Forelimb muscle (tissue), 1 donor: ENCODE results near the gene HTT-AS. TPM values are rescaled to one million over a fixed set of nuclear protein-coding genes. Genes with fewer than 3 reads are reported as not detected.

Experiments
- DNase-seq: peaks from one replicate; pipeline ENCODE4 v3.0.0-alpha.2; 2013; ENCODE audit warnings: low read depth
- polyA plus RNA-seq: library from polyadenylated mRNA; unstranded; fragments of 120-200 nt; gene quantifications from one replicate; pipeline ENCODE4 v1.2.1, GENCODE V29; 2013; ENCODE audit not compliant: insufficient read length

Gene HTT-AS
- polyA plus RNA-seq, 1 donor, result not detected

- DNase-seq, result no peak
Observed at GRCh38 chr4:3030566-3031356, 43.6 kb downstream of the HTT-AS start.

DNA sequence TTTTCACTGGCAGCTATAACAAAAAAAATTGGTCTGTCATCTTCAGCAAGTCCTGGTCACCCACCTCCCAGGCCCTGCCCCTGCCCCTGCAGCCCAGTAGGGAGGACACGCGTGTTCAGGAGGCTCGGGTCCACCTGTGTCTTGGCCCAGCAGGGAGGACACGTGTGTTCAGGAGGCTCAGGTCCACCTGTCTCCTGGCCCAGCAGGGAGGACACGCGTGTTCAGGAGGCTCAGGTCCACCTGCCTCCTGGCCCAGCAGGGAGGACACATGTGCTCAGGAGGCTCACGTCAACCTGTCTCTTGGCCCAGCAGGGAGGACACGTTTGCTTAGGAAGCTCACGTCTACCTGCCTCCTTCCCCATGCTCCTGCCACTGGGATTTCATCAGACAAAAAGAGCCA lies 44.9 kb downstream of the HTT-AS start:
- no peak for DNase-seq

DNA sequence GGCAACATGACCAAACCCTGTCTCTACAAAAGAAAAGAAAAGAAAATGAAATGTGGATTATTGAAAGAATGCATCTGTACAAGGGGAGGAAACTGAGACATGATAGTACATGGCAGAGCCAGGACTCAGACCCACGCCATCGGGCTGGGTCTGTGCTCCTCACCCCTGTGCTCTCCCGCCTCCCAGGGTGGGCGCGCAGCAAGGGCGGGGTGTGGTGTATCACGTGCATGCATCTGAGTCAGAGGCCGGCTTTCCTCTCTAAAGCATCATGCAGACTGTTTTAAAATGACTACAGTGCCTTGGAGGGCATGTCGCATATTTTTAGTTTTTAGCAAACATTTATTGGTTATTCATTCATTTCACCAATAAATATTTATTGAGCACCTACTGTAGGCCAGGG lies 47.8 kb downstream of the HTT-AS start:
- no peak for DNase-seq

DNA sequence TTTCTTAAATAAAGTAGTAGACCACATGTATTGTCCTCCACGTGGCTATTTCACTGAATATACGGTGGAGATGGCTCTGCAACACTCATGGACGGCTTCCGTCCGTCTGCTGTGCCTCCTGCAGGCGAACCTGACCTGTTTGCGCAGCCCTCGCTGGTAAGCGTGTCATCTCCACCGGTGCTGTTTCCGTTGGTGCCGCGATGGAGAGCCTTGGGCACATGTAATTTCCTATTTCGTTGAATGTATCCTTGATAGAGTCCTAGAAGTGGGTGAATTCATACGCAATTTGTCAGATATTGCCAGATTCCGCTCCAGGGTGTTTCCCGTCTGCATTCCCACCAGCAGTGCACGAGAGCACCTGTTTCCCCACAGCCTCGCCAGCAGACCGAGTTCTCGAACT lies 48.5 kb downstream of the HTT-AS start:
- DNase-seq, result no peak

DNA sequence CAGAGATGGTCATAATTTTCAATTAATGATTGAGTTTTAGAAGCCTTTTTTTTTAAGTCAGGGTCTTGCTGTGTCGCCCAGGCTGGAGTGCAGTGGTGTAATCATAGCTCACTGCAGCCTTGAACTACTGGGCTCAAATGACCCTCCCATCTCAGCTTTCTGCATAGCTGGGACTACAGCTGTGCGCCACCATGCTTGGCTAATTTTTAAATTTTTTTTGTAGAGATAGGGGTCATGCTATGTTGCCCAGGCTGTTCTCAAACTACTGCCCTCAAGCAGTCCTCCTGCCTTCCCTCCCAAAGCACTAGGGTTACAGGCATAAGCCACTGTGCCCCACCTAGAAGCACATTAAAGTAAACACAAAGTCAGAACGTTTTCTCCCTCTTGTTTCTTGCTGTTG lies 51.7 kb downstream of the HTT-AS start:
- no peak for DNase-seq

GRCh38 chr4:3022112-3022511 lies 52.2 kb downstream of the HTT-AS start:
- no peak for DNase-seq

- no peak for DNase-seq
Observed at GRCh38 chr4:3021627-3022026, 52.7 kb downstream of the HTT-AS start.

DNA sequence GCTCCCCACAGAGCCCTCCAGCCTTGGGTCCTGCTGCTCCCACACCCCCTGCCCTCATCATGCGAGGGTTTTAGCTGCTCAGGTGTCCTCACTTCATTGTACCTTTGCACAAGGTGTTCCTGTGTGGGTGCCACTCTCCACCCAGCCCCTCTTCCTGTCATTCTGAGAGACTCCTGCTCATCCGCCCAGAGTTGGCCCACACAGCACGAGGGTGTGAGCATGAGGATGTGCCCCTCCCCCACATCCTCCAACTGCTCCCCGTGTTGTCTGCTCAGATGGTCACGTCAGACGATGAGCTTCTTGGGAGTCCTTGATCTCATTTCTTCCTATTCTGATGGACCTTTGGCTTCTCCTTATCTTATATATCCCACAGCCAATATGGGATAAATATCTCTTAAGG lies 53.2 kb downstream of the HTT-AS start:
- no peak for DNase-seq

DNA sequence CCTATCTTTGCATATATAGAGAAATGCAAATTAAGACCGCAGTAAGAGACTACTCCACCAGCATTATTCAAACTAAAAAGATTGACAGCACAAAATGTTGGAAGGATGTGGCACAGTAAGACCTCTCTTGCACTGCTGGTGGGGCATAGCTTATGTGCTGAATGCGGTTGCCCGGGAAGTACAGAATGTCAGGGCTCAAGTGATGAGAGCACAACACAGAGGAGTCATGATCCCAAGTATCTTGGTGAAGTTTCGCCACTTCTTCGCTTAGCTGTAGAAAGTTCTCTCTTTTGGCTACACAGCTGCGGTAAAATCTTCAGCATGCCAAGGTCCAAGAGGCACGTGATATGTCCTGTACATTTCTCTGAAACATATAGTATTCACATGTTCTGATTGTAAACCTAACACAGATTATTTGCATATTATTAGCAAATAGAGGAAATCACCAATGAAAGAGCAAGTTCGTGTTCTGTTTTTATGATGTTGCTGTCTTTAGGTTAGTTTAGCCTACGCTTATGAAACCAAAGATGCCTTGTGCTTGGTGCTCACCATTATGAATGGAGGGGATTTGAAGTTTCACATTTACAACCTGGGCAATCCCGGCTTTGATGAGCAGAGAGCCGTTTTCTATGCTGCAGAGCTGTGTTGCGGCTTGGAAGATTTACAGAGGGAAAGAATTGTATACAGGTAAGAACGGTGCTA lies 55.0 kb downstream of the HTT-AS start:
- no peak for DNase-seq

DNA sequence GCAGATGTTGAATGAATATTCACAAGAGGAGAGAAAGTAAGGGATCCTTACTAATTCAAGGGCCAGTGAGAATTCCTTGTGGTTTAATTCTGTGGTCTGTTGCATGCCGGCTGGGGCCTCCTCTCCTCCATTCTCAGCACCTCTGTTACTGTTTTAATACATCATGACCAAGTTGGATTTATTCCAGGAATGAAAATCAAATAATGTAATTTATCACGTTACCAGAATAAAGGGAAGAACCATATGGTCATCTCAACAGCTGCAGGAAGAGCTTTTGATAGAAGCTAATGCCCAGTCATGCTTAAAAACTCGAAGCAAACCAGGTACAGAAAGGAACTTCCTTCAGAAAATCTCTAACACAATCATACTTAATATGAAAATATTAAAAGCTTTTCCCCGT lies 56.8 kb downstream of the HTT-AS start:
- DNase-seq, result no peak

GRCh38 chr4:3016961-3017360 lies 57.4 kb downstream of the HTT-AS start:
- DNase-seq, result no peak

GRCh38 chr4:3013839-3014350 lies 60.4 kb downstream of the HTT-AS start:
- no peak for DNase-seq

Other genes with a start within 250 kb of the HTT-AS start
- gene ADD1, start 230.7 kb downstream of the HTT-AS start, polyA plus RNA-seq, result 163 TPM
- 26.7 TPM for gene NOP14, start 111.1 kb downstream of the HTT-AS start, polyA plus RNA-seq
- gene GRK4, start 111.0 kb downstream of the HTT-AS start, polyA plus RNA-seq, result 12.0 TPM
- 21.1 TPM for gene HTT, start 143 bp upstream of the HTT-AS start, polyA plus RNA-seq
- gene MSANTD1, start 174.6 kb upstream of the HTT-AS start, polyA plus RNA-seq, result 1.2 TPM
- gene RGS12, start 218.5 kb upstream of the HTT-AS start, polyA plus RNA-seq, result 34.8 TPM